OCI-LY3 (cell line): ENCODE results near the gene NPY5R.

Source experiments
- H2AFZ ChIP-seq: fragments of 200-600, 300-600 bp; shearing (Covaris generic); 2 replicates; pipeline ENCODE4 v1.6.0; 2014; ENCODE audit warnings: antibody characterized with exemption, low read depth, low read length
- H3K27ac ChIP-seq: fragments of 200-600, 300-600 bp; sonication (generic); 2 replicates; pipeline ENCODE4 v1.5.1; 2014; ENCODE audit warnings: mild to moderate bottlenecking, low read length, moderate library complexity, mixed read lengths
- H3K27me3 ChIP-seq: fragments of 200-600, 300-600 bp; sonication (generic); 2 replicates; pipeline ENCODE4 v1.6.1; 2014; ENCODE audit warnings: low read depth, low read length, mixed read lengths
- H3K36me3 ChIP-seq: fragments of 200-600, 300-600 bp; sonication (generic); replicated peaks from 2 replicates; pipeline ENCODE3; 2014; ENCODE audit warnings: low read depth, low read length, mixed read lengths
- H3K4me1 ChIP-seq: fragments of 300-600, 200-600 bp; sonication (generic); 2 replicates; pipeline ENCODE4 v1.6.1; 2014; ENCODE audit warnings: low read length, mixed read lengths
- H3K4me2 ChIP-seq: fragments of 200-600, 300-600 bp; sonication (generic); 2 replicates; pipeline ENCODE4 v1.6.1; 2014; ENCODE audit warnings: low read length, mixed read lengths
- H3K4me3 ChIP-seq: fragments of 300-600, 200-600 bp; sonication (generic); 2 replicates; pipeline ENCODE4 v1.5.1; 2014; ENCODE audit warnings: antibody characterized with exemption, mild to moderate bottlenecking, low read length, moderate library complexity
- H3K79me2 ChIP-seq: fragments of 300-600, 200-600 bp; shearing (Covaris generic); 2 replicates; pipeline ENCODE4 v1.6.1; 2014; ENCODE audit warnings: mild to moderate bottlenecking, low read length, mixed read lengths
- H3K9ac ChIP-seq: fragments of 300-600, 200-600 bp; shearing (Covaris generic); 2 replicates; pipeline ENCODE4 v1.6.0; 2014; ENCODE audit warnings: mild to moderate bottlenecking, low read length, moderate library complexity
- H3K9me3 ChIP-seq: fragments of 200-600, 300-600 bp; shearing (Covaris generic); 2 replicates; pipeline ENCODE4 v1.6.1; 2014; ENCODE audit warnings: low read length, mixed read lengths; ENCODE audit not compliant: insufficient read depth
- H4K20me1 ChIP-seq: fragments of 200-600, 300-600 bp; sonication (generic); 2 replicates; pipeline ENCODE4 v1.6.1; 2016; ENCODE audit warnings: low read length, mixed read lengths; ENCODE audit not compliant: insufficient read depth
- CTCF ChIP-seq: fragments of 200-600, 300-600 bp; sonication (generic); IDR thresholded peaks from 2 replicates; pipeline ENCODE4 v1.5.1; 2014; ENCODE audit warnings: antibody characterized with exemption, low read length, low read depth
- EZH2phosphoT487 ChIP-seq: fragments of 200-600 bp; shearing (Covaris generic); IDR thresholded peaks from 2 replicates; pipeline ENCODE4 v1.6.1; 2018; ENCODE audit warnings: antibody characterized with exemption, mixed run types, low read depth

NPY5R gene

GRCh38 chr4:163353054-163353453, 9.4 kb downstream of the NPY5R start:
- Histone ChIP-seq H3K9ac (no peak overlapping the region), H3K27ac (no peak overlapping the region), H3K9me3 (no peaks in the 10 kb centered on the region), H3K4me3 (no peak overlapping the region), H3K4me1 (no peaks in the 10 kb centered on the region), H3K79me2 (no peaks in the 10 kb centered on the region), H3K4me2 (no peak overlapping the region), H3K36me3 (no peaks in the 10 kb centered on the region), H2AFZ (no peak overlapping the region), H3K27me3 (no peaks in the 10 kb centered on the region), H4K20me1 (no peaks in the 10 kb centered on the region)
- TF ChIP-seq EZH2phosphoT487 (no peak), CTCF (no peak)

GRCh38 chr4:163356104-163356503, 12.4 kb downstream of the NPY5R start:
- TF ChIP-seq CTCF (0 out of 2 replicates have a peak, but pooled peaks have one; percentile 6), EZH2phosphoT487 (no peak)
- H3K4me2 ChIP-seq = no peak overlapping the region
- H3K4me3 ChIP-seq = no peak overlapping the region
- H3K4me1 ChIP-seq = no peaks in the 10 kb centered on the region
- H3K27ac ChIP-seq = no peak overlapping the region
- no peaks in the 10 kb centered on the region for H3K27me3 ChIP-seq
- no peak overlapping the region for H3K9ac ChIP-seq
- H3K79me2 ChIP-seq = no peaks in the 10 kb centered on the region
- no peaks in the 10 kb centered on the region for H3K36me3 ChIP-seq
- no peaks in the 10 kb centered on the region for H3K9me3 ChIP-seq
- no peaks in the 10 kb centered on the region for H4K20me1 ChIP-seq
- no peak overlapping the region for H2AFZ ChIP-seq

- Histone ChIP-seq H3K79me2 (no peaks in the 10 kb centered on the region), H3K4me2 (no peak overlapping the region), H4K20me1 (no peaks in the 10 kb centered on the region), H3K4me1 (no peaks in the 10 kb centered on the region), H3K36me3 (no peaks in the 10 kb centered on the region), H3K4me3 (no peak overlapping the region), H3K9ac (no peak overlapping the region), H3K9me3 (no peaks in the 10 kb centered on the region), H2AFZ (no peak overlapping the region), H3K27ac (no peak overlapping the region), H3K27me3 (no peaks in the 10 kb centered on the region)
- TF ChIP-seq EZH2phosphoT487 (no peak), CTCF (no peak)
These were observed 24.0 kb downstream of the NPY5R start for GRCh38 chr4:163367651-163368050.

DNA sequence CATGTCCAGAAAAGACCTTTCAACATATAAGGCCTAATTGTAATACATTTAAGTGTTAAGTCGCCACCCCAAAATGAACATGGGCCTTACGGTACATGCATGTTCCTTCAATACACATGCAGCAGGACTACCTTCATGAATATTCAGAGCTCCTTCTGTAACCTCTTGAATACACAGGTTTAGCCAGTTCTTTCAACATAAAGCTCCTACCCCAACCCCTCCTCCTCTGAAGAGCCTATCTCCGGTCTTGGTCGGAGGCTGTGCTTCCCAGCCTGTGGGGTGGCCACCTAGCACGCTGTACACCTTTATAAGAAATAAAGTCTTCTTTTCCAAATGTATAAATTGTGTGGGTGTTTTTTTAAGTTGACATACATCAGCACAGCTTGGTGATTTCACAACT, 28.3 kb downstream of the NPY5R start:
- Histone ChIP-seq H3K27me3 (no peaks in the 10 kb centered on the region), H2AFZ (no peak overlapping the region), H3K4me1 (no peaks in the 10 kb centered on the region), H3K27ac (no peak overlapping the region), H3K9me3 (no peaks in the 10 kb centered on the region), H3K9ac (no peak overlapping the region), H3K36me3 (no peaks in the 10 kb centered on the region), H3K79me2 (no peaks in the 10 kb centered on the region), H4K20me1 (no peaks in the 10 kb centered on the region), H3K4me2 (no peak overlapping the region), H3K4me3 (no peak overlapping the region)
- no peak for TF ChIP-seq CTCF
- TF ChIP-seq EZH2phosphoT487 = no peak
